NCI-H187 treated with DMSO at 0.1 percent for 48 hours (cell line): ENCODE results near the gene PHF14.
A peak's percentile ranks its signal among the peaks of the same experiment; 100 is the strongest.
"Not testable (repeated sequence)": the region's sequence is repeated elsewhere in the genome, so short reads cannot be mapped to it uniquely, and the experiment has no call there.

ENCODE experiments used
- DNase-seq: peaks from one replicate; lab custom pipeline; 2025; lab: John Stamatoyannopoulos, UW

Gene PHF14, protein sequence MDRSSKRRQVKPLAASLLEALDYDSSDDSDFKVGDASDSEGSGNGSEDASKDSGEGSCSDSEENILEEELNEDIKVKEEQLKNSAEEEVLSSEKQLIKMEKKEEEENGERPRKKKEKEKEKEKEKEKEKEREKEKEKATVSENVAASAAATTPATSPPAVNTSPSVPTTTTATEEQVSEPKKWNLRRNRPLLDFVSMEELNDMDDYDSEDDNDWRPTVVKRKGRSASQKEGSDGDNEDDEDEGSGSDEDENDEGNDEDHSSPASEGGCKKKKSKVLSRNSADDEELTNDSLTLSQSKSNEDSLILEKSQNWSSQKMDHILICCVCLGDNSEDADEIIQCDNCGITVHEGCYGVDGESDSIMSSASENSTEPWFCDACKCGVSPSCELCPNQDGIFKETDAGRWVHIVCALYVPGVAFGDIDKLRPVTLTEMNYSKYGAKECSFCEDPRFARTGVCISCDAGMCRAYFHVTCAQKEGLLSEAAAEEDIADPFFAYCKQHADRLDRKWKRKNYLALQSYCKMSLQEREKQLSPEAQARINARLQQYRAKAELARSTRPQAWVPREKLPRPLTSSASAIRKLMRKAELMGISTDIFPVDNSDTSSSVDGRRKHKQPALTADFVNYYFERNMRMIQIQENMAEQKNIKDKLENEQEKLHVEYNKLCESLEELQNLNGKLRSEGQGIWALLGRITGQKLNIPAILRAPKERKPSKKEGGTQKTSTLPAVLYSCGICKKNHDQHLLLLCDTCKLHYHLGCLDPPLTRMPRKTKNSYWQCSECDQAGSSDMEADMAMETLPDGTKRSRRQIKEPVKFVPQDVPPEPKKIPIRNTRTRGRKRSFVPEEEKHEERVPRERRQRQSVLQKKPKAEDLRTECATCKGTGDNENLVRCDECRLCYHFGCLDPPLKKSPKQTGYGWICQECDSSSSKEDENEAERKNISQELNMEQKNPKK

DNA sequence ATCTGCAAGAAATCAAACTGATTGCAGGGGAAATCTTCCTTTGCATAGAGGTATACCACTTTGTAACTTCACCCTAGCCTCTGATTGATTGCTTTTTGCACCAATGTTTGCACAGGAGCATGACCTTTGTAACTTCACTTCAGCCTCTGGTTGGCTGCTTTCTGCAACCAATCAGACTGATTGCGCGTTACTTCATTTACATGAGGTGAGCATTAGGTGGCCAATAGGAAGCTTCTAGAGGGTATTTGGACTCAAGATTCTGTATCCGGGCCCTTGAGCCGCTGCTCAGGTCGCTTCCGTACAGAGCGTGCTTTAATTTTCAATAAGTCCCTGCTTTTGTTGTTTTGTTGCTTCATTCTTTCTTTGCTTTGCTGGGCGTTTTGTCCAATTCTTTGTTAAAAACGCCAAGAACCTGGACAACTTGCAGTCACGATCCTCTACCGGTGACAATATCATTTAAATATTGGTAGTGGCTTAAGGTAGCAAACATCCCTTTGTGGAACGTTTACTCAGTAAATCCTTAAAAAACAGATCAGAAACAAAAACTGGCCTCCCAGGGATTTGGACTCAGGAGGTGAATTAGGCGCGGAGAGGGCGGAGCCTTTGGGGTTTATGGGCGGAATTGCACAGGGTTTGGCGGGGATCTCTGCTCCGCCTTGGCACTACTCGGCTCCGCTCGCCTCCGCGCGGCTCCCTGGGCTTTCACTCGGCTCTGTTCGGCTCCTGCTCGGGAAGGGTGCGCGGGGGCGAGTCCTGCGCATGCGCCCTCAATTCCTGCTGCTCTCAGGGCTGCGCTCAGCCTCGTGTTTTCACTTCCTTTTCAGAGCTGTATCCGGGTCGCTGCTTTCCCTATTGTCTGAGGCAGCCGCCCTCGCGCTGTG, at the start of gene PHF14:
TSS of gene PHF14 (plus strand) at position 812 of the 881 bp plus-strand sequence. CDS start 452 bp downstream, outside the sequence.
- DNase-seq, result peak; percentile 87

DNA sequence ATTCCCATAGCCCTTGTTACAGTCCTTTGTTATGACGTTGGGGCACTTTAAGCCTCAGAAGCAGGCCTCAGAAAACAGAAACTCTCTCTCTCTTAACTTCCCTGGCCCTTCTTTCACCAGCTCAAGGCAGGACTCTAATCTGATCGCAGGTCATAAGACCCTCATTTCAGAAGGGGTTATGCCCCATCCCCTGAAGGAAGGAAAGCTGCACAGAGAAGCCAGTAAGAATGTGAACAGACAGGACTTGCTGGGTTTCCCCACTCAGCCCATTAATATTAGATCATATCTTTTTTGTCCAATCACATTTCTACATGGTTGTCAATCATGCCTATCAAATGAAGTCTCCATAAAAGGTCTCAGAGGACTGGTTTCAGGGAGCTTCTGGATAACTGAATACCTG, 49.3 kb upstream of the PHF14 start:
- DNase-seq, result no peak

DNA sequence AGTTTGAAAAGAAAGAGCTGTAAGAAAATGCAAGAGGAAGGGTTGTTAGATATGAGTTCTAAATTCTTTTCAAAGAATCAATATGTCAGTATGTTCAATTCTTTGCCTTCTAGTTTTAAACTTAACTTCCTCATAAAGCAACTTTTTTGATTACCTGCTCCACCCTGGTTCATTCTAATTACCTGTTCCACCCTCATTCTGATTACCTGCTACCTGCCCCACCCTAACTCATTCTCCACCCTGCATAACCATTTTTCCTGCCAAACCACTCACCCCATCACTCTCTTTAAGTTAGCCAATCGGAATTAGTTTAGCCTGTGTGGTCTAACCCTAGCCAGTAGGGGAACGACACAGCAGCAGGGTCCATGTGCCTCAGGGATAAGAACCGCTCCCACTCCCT, 45.5 kb upstream of the PHF14 start:
- DNase-seq, result not testable (repeated sequence)

DNA sequence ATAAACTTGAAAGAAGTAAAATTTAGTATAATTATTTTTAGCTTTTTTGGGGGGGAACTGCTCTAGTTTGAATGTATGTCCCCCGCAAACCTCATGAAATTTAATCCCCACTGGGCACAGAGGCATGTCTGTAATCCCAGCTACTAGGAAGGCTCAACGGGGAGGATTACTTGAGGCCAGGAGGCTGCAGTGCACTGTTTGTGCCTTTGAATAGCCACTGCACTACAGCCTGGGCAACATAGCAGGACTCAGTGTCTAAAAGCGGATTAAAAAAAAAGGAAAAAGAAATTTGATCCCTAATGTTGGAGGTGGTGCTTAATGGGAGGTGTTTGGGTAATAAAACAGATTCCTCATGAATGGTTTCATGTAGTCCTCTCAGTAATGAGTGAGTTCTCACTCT, 43.1 kb upstream of the PHF14 start:
- DNase-seq, result no peak

DNA sequence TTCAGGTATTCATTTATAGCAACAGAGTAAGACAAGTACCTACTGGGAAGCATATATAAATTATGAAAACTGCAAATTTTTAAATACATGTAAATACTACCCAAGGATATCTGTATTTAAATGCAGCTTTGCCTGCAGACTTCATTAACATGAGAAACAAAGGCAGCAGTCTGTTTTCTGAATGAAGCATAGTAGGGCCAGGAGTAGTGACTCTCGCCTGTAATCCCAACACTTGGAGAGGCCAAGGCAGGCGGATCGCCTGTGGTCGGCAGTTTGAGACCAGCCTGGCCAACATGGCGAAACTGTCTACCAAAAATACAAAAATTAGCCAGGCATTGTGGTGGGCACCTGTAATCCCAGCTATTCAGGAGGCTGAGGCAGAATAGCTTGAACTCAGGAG, 42.5 kb upstream of the PHF14 start:
- DNase-seq, result no peak

DNA sequence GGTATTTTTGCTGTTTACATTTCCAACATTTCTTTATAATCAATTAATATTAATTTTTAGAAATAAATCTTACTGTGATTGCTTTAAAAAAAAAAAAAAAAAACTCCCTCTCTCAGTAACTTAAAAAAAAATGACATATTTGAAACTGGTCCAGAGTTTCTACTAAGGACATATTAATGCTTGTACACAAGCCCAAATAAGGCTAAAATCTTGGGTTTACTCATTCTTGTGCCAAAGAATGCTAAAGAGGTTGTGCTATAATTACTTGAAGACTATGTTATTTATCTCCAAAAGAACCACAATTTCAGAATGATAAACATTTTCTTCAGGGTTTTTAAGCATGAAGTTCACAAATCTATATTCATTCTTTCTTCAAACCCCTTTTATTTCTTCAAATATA, 39.4 kb upstream of the PHF14 start:
- no peak for DNase-seq

DNA sequence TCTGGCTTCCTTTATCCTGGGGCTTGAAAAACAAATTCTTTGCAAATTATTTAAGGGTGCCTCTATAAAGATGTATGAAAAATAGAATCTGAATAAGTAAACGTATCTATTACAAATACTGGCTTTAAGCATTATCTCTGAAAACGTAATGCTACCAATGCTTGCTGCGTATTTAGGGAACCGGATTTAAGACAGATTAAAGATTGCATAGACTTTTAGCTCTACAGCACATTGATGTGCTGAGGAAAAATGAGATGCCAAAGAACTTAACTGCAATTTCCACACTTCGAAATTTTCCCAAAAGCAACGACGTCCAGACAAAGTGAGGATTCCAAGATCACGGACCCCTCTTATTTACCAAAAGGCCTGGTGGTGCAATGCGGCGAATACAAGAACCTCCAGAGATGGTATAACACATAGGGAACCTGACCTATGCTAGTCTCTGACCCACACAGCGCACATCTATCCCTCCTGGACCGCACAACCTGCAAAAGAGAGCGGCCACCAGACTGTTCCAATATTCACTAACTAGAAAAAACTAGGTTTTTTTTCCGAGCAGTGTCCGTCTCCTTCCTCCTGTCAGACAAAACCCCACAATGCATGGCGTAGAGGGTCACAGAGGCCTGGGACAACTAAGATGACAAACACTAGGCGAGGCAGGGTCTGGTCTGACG, 34.3 kb upstream of the PHF14 start:
- DNase-seq, result no peak

DNA sequence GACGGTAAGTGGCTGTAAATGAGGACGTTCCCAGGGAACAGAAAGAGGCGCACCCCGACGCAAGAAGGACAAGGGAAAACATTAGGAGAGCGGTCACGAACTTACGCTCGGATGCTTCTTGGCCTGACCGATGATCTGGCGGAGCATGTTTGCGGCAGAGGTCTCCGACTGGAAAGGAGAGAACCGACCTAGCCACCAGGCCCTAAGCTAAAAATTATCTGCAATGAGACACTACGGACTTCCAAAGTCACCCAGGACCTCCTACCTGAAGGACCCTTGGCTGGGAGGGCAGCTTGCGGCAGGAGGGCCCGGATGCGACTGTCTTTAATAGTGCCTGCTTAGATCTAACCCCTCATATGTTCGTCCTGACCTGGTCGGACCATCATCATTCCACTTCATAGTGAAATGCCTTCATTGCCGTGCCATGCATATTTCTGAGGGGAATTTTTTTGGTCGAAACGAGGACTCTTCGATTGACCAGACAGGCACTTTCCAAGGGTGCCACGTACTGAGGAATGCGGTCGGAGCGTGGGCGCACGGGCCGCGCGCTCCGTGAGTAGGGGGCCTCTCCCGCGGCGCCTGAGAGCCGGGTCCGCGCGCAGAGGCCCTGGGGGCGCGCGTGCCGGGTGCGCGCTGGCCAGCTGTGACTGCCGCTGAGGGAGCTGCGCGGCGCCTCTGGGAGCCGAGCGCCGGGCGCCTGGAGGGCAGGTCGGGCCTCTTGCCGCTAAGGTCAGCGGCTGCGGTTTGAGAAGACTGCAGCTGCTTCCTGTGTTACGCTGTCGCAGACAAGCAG, 33.6 kb upstream of the PHF14 start:
- peak; percentile 62 for DNase-seq

DNA sequence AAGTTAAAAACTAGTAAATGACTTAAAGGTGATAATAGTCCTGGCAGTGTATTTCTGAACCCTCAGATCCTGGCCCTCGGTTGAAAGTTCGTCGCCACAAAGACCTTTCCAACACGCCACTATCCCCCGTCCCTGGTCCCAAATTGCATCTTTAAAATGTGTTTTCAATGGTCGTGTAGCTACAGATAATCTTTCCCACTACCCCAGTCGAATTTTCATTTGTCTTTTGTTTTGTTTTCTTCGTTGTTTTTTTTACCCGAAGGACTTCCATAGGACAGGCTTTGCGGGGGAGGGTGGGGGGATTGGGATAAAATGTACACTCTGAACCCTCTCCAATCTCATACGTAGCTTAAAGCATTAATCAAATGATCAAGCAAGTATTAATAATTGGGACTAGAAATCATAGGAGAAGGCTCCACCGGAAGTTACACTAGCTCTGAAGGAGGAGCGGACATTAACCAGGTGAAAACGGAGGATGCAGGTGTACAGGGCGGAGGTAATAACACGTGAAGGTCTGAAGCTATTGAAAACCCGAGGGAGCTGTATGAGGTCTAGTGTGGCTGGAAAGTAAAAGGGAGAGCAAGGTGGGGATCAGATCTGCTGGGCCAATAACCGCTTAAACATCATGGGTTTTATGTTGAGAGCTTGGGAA, 32.8 kb upstream of the PHF14 start:
- DNase-seq, result peak; percentile 11

DNA sequence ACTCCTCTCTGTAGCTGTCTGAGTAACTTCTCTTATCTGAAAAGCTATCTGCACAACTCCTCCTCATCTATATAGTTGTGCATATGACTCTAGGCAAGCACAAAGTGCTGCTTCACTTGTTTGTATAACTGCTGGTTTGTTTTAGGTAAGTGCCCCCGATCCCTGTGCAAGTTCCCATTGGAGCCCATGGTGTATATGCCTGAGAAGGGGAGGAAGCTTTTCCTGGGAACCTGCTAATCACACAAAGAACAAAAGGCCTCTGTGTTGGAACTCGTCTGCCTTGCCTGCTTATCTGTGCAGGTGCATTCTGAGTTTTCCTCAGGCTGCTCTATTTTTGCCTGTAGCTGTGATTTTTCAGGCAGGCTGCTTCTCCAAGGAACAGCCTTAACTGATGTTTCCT, 23.2 kb upstream of the PHF14 start:
- DNase-seq, result no peak

DNA sequence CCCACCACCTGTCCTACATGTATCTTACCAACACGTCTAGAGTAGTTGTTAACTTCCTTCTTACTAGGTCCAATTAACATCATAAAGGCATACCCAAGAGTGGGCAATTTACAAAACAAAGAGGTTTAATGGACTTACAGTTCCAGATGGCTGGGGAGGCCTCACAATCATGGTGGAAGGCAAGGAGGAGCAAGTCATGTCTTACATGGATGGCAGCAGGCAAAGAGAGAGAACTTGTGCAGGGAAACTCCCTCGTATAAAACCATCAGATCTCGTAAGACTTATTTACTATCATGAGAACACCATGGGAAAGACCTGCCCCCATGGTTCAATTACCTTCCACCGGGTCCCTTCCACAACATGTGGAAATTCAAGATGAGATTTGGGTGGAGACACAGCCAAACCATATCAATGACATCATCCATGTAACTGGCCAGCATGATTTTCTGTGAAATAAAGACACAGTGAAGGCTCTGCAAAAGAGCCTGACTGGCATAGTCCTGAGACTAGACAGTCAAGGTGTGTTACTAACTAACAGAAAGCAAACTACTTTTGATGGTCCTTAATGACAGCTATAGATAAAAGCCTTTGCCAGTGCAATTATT, 22.6 kb upstream of the PHF14 start:
- DNase-seq, result not testable (repeated sequence)

DNA sequence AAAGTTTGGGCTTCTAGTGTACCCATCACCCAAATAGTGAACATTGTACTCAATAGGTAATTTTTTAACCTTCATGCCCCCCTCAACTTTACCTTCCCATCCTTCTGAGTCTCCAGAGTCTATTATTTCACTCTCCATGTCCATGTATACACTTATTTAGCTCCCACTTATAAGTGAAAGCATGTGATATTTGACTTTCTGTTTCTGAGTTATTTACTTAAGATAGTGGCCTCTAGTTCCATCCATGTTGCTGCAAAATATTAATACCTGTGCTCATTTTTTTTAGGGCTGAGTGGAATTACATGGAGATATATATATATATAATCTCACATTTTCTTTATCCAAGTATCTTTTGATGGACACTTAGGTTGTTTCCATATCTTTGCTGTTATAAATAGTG, 21.1 kb upstream of the PHF14 start:
- no peak for DNase-seq

DNA sequence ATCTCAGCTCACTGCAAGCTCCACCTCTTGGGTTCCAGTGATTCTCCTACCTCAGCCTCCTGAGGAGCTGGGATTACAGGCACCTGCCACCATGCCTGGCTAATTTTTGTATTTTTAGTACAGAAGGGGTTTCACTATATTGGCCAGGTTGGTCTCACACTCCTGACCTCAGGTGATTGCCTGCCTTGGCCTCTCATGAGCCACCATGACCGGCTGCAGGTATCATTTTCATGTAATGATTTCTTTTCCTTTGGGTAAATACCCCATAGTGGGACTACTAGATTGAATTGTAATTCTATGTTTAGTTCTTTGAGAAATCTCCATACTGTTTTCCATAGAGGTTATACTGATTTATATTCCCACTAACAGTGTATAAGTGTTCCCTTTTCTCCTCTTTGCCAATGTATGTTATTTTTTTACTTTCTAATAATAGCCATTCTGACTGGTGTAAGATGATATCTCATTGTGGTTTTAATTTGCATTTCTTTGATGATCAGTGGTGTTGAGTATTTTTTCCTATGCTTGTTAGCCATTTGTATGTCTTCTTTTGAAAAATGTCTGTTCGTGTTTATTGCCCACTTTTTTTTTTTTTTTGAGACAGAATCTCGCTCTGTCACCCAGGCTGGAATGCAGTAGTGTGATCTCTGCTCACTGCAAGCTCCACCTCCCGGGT, 20.5 kb upstream of the PHF14 start:
- not testable (repeated sequence) for DNase-seq

DNA sequence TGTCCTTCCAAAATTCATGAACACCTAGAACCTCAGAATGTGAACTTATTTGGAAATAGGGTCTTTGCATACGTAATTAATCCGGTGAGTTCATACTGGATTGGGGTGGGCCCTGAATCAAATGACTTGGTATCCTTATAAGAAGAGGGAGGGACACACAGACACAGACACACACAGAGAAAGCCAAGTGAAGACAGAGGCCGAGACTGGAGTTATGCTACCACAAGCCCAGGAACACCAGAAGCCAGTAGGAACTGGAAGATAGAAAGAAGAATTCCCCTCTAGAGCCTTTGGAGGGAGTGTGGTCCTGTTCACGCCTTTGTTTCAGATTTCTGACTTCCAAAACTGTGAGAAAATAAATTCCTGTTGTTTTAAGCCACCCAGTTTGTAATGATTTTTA, 17.1 kb upstream of the PHF14 start:
- DNase-seq, result no peak

DNA sequence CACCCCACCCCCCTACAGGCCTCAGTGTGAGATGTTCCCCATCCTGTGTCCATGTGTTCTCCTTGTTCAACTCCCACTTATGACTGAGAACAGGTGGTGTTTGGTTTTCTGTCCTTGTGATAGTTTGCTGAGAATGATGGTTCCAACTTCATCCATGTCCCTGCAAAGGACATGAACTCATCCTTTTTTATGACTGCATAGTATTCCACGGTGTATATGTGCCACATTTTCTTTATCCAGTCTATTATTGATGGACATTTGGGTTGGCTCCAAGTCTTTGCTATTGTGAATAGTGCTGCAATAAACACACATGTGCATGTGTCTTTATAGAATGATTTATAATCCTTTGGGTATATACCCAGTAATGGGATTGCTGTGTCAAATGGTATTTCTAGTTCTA, 13.4 kb upstream of the PHF14 start:
- DNase-seq, result not testable (repeated sequence)

DNA sequence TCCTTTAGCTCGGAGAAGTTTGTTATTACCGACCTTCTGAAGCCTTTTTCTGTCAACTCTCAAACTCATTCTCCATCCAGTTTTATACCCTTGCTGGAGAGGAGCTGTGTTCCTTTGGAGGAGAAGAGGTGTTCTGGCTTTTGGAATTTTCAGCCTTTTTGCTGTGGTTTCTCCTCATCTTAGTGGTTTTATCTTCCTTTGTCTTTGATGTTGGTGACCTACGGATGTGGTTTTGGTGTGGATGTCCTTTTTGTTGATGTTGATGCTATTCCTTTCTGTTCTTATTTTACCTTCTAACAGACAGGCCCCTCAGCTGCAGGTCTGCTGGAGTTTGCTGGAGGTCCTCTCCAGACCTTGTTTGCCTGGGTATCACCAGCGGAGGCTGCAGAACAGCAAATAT, 8.7 kb upstream of the PHF14 start:
- DNase-seq, result not testable (repeated sequence)

DNA sequence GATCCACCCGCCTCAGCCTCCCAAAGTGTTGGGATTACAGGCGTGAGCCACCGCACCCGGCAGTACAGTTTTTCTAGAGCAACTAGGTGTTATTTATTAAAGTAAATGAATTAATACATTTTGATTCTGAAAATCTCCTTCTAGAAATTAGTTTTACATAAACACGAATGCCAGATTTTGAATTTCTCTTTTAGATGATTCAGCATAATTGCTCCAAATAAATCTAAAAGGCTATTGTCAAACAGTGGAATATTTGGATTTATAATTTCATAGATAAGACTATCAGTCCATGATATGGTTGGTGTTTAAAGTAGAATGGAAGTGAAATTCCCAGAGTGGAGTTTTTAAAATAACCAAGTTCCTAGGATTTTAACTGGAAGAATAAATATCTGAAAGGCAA, 1.5 kb upstream of the PHF14 start:
- no peak for DNase-seq

DNA sequence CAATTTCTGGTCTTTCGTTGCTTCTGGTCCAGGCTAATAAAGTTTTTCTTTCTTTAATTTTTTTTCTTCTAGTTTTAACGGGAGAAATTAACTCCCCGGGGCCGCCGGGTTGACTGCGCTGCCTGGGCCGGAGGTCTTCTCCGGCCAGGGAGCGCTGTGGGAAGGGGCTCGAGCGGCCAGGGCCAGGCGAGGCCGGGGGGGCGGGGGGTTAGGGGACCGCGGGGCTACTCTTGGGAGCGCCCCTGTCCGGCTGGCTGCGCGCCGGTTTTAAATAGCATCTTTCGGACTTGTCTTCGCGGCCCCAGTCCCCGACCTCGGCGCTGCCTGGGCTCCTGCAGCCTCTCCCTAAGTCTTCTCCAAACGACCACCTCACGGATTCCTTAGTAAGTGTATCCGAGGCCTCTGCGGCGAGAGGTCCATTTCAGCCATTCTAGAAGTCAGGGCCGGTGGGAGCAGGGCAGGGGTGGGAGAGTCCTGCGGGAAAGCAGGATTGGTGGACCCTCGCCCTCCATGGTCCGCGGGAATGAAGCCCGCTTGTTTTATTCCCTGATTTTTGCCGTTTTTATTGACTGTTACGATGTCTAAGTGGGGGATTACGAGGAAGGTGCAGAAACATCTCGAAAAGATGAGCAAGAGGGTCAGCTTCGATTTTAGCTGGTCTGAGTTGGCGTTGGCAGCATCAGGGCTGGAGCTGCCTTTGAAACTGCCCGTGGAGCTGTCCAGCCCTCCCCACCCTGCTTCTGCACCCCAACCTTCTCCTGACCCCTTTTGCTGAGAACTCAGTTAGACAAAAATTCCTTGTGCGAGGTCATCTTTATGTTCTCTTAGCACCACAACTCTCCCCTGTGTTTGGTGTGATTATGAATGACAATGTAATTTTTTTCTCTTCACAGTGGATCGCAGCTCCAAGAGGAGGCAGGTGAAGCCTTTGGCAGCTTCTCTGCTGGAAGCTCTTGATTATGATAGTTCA, 555 bp downstream of the PHF14 start:
- DNase-seq, result no peak
